H1 (cell line): ENCODE data around the gene PDCD7.

Experiments
- CTCF ChIP-seq, 3 experiments: IDR thresholded peaks; 1 replicate in 2 of 3; 2 replicates in 1 of 3; pipeline versions ENCODE4 v1.5.1 to v1.6.1; 2011; ENCODE audit warnings: low read length in 3 of 3, mild to moderate bottlenecking in 3 of 3, inconsistent platforms in 2 of 3, low read depth in 1 of 3, moderate library complexity in 1 of 3; ENCODE audit not compliant: insufficient read depth in 1 of 3; ENCODE audit errors: control extremely low read depth in 1 of 3
- EGR1 ChIP-seq: IDR thresholded peaks from 2 replicates; pipeline ENCODE4 v1.6.1; 2011; ENCODE audit warnings: low read depth, low read length, borderline replicate concordance
- EP300 ChIP-seq, 2 experiments: IDR thresholded peaks; 1 replicate in 1 of 2; 2 replicates in 1 of 2; pipeline ENCODE4 v1.6.1; 2011 to 2012; ENCODE audit warnings: low read depth in 2 of 2, low read length in 2 of 2, mild to moderate bottlenecking in 2 of 2, borderline replicate concordance in 1 of 2, inconsistent platforms in 1 of 2, moderate library complexity in 1 of 2
- GTF2F1 ChIP-seq: IDR thresholded peaks from 2 replicates; pipeline ENCODE4 v1.6.1; 2012; ENCODE audit warnings: low read depth, low read length, improper control_type of control experiment, borderline replicate concordance
- HDAC2 ChIP-seq, 2 experiments: fragments of 300-600 bp in 1 of 2; sonication (generic) in 1 of 2; IDR thresholded peaks; 2 replicates each; pipeline ENCODE4 v1.6.1; 2011 to 2012; ENCODE audit warnings: low read depth in 2 of 2, low read length in 2 of 2, mild to moderate bottlenecking in 2 of 2, moderate library complexity in 2 of 2, borderline replicate concordance in 1 of 2, inconsistent platforms in 1 of 2
- MAX ChIP-seq: IDR thresholded peaks from 2 replicates; pipeline ENCODE4 v1.6.1; 2012; ENCODE audit warnings: inconsistent platforms
- RNF2 ChIP-seq: fragments of 200-900, 300-1000 bp; sonication (generic); IDR thresholded peaks from 2 replicates; pipeline ENCODE4 v1.7.1; 2016; ENCODE audit warnings: borderline replicate concordance, low read depth, mild to moderate bottlenecking, antibody characterized with exemption, low read length; ENCODE audit not compliant: poor library complexity, severe bottlenecking; ENCODE audit errors: missing control alignments
- SP1 ChIP-seq: IDR thresholded peaks from 2 replicates; pipeline ENCODE4 v1.6.1; 2011; ENCODE audit warnings: low read depth, low read length
- TAF1 ChIP-seq: IDR thresholded peaks from 2 replicates; pipeline ENCODE4 v1.6.1; 2011; ENCODE audit warnings: mild to moderate bottlenecking, low read depth, low read length
- TBP ChIP-seq: IDR thresholded peaks from 2 replicates; pipeline ENCODE4 v1.6.1; 2011; ENCODE audit warnings: low read depth, low read length, improper control_type of control experiment
- USF2 ChIP-seq: IDR thresholded peaks from 2 replicates; pipeline ENCODE4 v1.6.1; 2011; ENCODE audit warnings: low read length, improper control_type of control experiment

GRCh38 chr15:65099336-65099735 lies 34.3 kb downstream of the PDCD7 start:
- TF ChIP-seq SP1 (no peak), CTCF (IDR thresholded peaks at IDR 0.05; ENCODE audit: control extremely low read depth in 1 of 3, insufficient read depth in 1 of 3, low read depth in 1 of 3, low read length in 3 of 3) (no peak), TBP (no peak), MAX (no peak), RNF2 (no peak), USF2 (no peak), EP300 (IDR thresholded peaks at IDR 0.05; ENCODE audit: borderline replicate concordance in 1 of 2, low read depth in 2 of 2, low read length in 2 of 2) (no peak), GTF2F1 (no peak), HDAC2 (IDR thresholded peaks at IDR 0.05; ENCODE audit: borderline replicate concordance in 1 of 2, low read depth in 2 of 2, low read length in 2 of 2) (no peak), EGR1 (no peak), TAF1 (no peak)
